Osteoblast (primary cell): Measurements from ENCODE around the gene CHMP2B. TPM values are rescaled to one million over a fixed set of nuclear protein-coding genes. Genes with fewer than 3 reads are reported as not detected.
"Not testable (repeated sequence)": the region's sequence is repeated elsewhere in the genome, so short reads cannot be mapped to it uniquely, and the experiment has no call there.

Source experiments
- DNase-seq: peaks from one replicate; pipeline ENCODE4 v3.0.0; 2011; ENCODE audit warnings: low spot score, mixed read lengths; ENCODE audit not compliant: insufficient read length; ENCODE audit errors: missing footprints
- H2AFZ ChIP-seq: 2 replicates; pipeline ENCODE4 v1.6.0; 2011; ENCODE audit warnings: mild to moderate bottlenecking, low read length
- H3K27ac ChIP-seq: 2 replicates; pipeline ENCODE4 v1.5.1; 2011; ENCODE audit warnings: mild to moderate bottlenecking, low read depth, low read length, moderate library complexity
- H3K27me3 ChIP-seq: 2 replicates; pipeline ENCODE4 v1.6.0; 2012; ENCODE audit warnings: mild to moderate bottlenecking, control low read depth, inconsistent platforms, low read length, moderate library complexity; ENCODE audit not compliant: insufficient read depth
- H3K36me3 ChIP-seq: 2 replicates; pipeline ENCODE4 v1.5.1; 2011; ENCODE audit warnings: mild to moderate bottlenecking, low read length, control low read depth, moderate library complexity; ENCODE audit not compliant: insufficient read depth
- H3K4me1 ChIP-seq: 2 replicates; pipeline ENCODE4 v1.5.1; 2011; ENCODE audit warnings: mild to moderate bottlenecking, low read length, control low read depth, moderate library complexity; ENCODE audit not compliant: insufficient read depth
- H3K4me2 ChIP-seq: 2 replicates; pipeline ENCODE4 v1.6.0; 2011; ENCODE audit warnings: mild to moderate bottlenecking, low read length; ENCODE audit not compliant: insufficient read depth
- H3K4me3 ChIP-seq: fragments of 200-600 bp; sonication (generic); 3 replicates; pipeline ENCODE4 v1.5.1; 2012; ENCODE audit warnings: mild to moderate bottlenecking, low read length, inconsistent platforms; ENCODE audit not compliant: insufficient read depth
- H3K79me2 ChIP-seq: 2 replicates; pipeline ENCODE4 v1.6.0; 2012; ENCODE audit warnings: mild to moderate bottlenecking, low read length, control low read depth, inconsistent platforms; ENCODE audit not compliant: insufficient read depth
- H3K9me3 ChIP-seq: 2 replicates; pipeline ENCODE4 v1.5.1; 2011; ENCODE audit warnings: low read depth, low read length, control low read depth
- H4K20me1 ChIP-seq: 2 replicates; pipeline ENCODE4 v1.6.0; 2012; ENCODE audit warnings: mild to moderate bottlenecking, low read length, control low read depth; ENCODE audit not compliant: insufficient read depth
- total RNA-seq: library from RNA; depleted of rRNA; stranded (reverse); fragments of >200 nt; gene quantifications from 2 replicates; pipeline ENCODE4 v1.2.3, GENCODE V29; 2012
- TF ChIP-seq, protein P1 (sequence below): IDR thresholded peaks from 2 replicates; pipeline ENCODE4 v1.5.1; 2011; ENCODE audit warnings: mild to moderate bottlenecking, low read depth, low read length, moderate library complexity; ENCODE audit errors: extremely low read depth

The CHMP2B gene
- total RNA-seq, 1 donor, result 55.4 TPM

DNA sequence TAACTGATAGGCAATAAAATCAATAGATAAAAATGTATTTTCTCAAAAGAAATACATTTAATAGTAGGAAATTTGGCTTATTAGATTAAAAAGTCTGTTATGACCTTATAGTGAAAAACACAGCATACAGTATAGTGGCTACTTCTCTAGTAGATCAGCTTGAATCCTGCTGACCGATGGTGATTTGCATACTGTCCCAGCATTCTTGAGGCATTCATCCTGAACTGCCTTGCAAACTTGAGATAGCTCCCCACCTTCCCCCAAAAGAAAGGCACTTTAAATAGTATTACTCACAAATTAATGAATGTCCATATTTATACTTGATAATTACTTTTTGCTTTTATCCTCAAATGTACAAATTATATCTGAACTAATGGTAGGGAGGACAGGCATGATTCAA lies 6.7 kb downstream of the CHMP2B start:
- Histone ChIP-seq H3K79me2 (peaks cover 93% of the 10 kb centered on the region), H3K4me1 (no peaks in the 10 kb centered on the region)

DNA sequence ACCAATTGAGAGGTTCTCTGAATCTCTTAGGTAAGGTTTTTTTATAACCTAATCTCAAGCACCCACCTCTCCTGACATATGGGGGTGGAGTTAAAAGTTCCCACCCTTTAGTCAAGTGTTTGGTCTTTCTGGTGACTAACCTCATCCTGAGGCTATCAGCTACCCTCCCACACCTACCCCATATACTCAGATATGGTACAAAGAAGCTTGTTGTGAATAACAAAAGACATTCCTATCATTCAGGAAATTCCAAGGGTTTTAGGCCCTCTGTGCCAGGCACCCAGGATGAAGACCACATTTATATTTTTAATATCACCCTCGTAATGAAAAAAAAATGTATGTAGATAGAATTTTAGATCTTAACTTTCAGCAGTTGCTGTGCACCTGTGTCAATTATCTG lies 9.0 kb downstream of the CHMP2B start:
- Histone ChIP-seq H3K79me2 (peaks cover 86% of the 10 kb centered on the region), H3K27me3 (no peaks in the 10 kb centered on the region), H3K9me3 (no peaks in the 10 kb centered on the region), H4K20me1 (peaks cover 36% of the 10 kb centered on the region), H2AFZ (no peak overlapping the region), H3K4me1 (no peaks in the 10 kb centered on the region), H3K27ac (no peak overlapping the region), H3K36me3 (no peaks in the 10 kb centered on the region), H3K4me2 (no peak overlapping the region), H3K4me3 (no peak overlapping the region)
- DNase-seq, result no peak
- TF ChIP-seq, protein P1, sequence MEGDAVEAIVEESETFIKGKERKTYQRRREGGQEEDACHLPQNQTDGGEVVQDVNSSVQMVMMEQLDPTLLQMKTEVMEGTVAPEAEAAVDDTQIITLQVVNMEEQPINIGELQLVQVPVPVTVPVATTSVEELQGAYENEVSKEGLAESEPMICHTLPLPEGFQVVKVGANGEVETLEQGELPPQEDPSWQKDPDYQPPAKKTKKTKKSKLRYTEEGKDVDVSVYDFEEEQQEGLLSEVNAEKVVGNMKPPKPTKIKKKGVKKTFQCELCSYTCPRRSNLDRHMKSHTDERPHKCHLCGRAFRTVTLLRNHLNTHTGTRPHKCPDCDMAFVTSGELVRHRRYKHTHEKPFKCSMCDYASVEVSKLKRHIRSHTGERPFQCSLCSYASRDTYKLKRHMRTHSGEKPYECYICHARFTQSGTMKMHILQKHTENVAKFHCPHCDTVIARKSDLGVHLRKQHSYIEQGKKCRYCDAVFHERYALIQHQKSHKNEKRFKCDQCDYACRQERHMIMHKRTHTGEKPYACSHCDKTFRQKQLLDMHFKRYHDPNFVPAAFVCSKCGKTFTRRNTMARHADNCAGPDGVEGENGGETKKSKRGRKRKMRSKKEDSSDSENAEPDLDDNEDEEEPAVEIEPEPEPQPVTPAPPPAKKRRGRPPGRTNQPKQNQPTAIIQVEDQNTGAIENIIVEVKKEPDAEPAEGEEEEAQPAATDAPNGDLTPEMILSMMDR, result no peak

More for the DNA sequence above, 6.7 kb downstream of the CHMP2B start:
- H3K4me2 ChIP-seq, result no peak overlapping the region
- peaks cover 45% of the 10 kb centered on the region for H4K20me1 ChIP-seq
- no peaks in the 10 kb centered on the region for H3K36me3 ChIP-seq
- H3K27me3 ChIP-seq, result no peaks in the 10 kb centered on the region
- no peak overlapping the region for H2AFZ ChIP-seq
- H3K27ac ChIP-seq, result no peak overlapping the region
- TF ChIP-seq, protein P1, result no peak
- no peak for DNase-seq
- H3K4me3 ChIP-seq, result no peak overlapping the region
- H3K9me3 ChIP-seq, result no peaks in the 10 kb centered on the region

DNA sequence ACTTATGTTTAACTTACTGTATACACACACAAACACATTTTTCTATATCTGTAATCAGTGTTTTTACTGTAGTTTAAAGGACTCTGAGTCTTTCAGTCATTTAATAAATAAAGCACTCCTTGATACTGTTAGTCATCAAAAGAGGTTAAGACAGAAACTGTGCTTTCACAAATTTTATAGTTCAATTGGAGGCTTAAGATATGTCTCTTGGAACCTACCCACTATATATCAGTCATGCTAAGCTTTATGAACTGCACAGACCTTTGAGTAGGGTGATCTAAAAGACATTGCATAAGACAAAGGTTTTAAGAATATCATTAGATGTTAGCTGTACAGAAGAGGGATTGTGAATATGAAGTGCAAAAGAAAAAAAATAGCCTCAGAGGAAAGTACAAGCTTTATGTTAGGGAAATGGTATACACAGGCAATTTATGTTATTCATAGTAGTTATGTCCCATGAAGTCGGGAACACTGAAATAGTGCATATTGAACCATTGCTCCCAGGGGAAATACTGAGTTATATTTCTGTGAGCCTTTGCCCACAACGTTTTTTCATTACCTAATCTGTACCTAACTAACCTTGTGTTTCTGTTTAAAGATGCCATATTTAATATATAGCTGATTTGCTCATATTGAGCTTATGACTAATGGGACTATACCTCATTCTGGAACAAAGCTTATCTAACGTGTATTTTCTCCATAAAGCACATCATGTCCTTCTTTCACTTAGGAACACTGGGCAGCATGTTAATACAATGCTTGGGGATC lies 19.7 kb downstream of the CHMP2B start:
- Histone ChIP-seq H2AFZ (no peak overlapping the region), H3K27me3 (no peaks in the 10 kb centered on the region), H3K4me2 (no peak overlapping the region), H3K9me3 (no peaks in the 10 kb centered on the region), H3K4me3 (no peak overlapping the region), H4K20me1 (no peaks in the 10 kb centered on the region), H3K4me1 (peaks cover 5% of the 10 kb centered on the region), H3K27ac (no peak overlapping the region), H3K36me3 (no peaks in the 10 kb centered on the region), H3K79me2 (peaks cover 11% of the 10 kb centered on the region)
- DNase-seq, result no peak
- TF ChIP-seq, protein P1, result no peak

DNA sequence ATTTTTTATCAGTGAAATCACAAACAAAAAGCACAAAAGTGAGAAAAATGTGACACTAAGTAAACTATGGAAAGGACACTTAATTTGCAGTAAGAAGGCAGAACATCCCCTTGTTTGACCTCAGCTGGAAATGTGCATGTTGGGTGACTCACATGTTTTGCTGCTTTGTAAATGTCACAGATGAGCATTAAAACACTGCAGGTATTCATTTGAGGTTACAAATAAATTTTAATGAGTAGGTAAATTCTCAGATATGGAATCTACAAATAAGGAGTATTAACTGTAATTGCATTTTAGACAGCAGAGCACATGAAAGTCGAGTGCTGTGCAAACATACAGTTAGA lies 20.3 kb downstream of the CHMP2B start:
- Histone ChIP-seq H3K4me3 (no peak overlapping the region), H3K79me2 (peaks cover 9% of the 10 kb centered on the region), H2AFZ (no peak overlapping the region), H3K4me2 (no peak overlapping the region), H4K20me1 (no peaks in the 10 kb centered on the region), H3K36me3 (no peaks in the 10 kb centered on the region), H3K9me3 (no peaks in the 10 kb centered on the region), H3K27ac (no peak overlapping the region), H3K4me1 (peaks cover 5% of the 10 kb centered on the region), H3K27me3 (no peaks in the 10 kb centered on the region)
- TF ChIP-seq, protein P1, result no peak
- no peak for DNase-seq

DNA sequence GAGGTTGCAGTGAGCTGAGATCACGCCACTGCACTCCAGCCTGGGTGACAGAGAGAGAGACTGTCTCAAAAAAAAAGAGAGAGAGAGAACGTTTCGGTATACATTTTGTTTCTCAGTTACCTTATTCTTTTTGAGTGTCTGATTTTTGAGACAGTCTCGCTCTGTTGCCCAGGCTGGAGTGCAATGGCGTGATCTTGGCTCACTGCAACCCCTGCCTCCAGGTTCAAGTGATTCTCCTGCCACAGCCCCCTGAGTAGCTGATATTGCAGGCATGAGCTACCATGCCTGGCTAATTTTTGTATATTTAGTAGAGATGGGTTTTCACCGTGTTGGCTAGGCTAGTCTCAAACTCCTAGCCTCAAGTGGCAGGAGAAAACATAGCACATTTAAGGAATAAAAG lies 21.1 kb downstream of the CHMP2B start:
- H2AFZ ChIP-seq, H3K79me2 ChIP-seq, H3K4me1 ChIP-seq, H3K27ac ChIP-seq, H3K9me3 ChIP-seq, H3K36me3 ChIP-seq, DNase-seq, H3K27me3 ChIP-seq, H3K4me3 ChIP-seq, H4K20me1 ChIP-seq, H3K4me2 ChIP-seq: not testable (repeated sequence)
